IPS-15b (cell line): ENCODE data around the gene MRPL34.

Experiments used
- H3K27me3 ChIP-seq: one replicate; pipeline ENCODE4 v1.6.1; 2013; ENCODE audit warnings: low read length; ENCODE audit not compliant: control insufficient read depth, insufficient read depth
- H3K36me3 ChIP-seq: one replicate; pipeline ENCODE4 v1.6.1; 2013; ENCODE audit warnings: low read length; ENCODE audit not compliant: control insufficient read depth, insufficient read depth
- H3K4me1 ChIP-seq: one replicate; pipeline ENCODE4 v1.6.1; 2013; ENCODE audit warnings: mild to moderate bottlenecking, low read length; ENCODE audit not compliant: control insufficient read depth, insufficient read depth
- H3K4me3 ChIP-seq: one replicate; pipeline ENCODE4 v1.5.1; 2013; ENCODE audit warnings: low read depth, low read length
- H3K9ac ChIP-seq: one replicate; pipeline ENCODE4 v1.6.1; 2013; ENCODE audit warnings: low read depth, mild to moderate bottlenecking, low read length
- H3K9me3 ChIP-seq: one replicate; pipeline ENCODE4 v1.6.1; 2013; ENCODE audit warnings: mild to moderate bottlenecking, low read length; ENCODE audit not compliant: control insufficient read depth, insufficient read depth

The MRPL34 gene

DNA sequence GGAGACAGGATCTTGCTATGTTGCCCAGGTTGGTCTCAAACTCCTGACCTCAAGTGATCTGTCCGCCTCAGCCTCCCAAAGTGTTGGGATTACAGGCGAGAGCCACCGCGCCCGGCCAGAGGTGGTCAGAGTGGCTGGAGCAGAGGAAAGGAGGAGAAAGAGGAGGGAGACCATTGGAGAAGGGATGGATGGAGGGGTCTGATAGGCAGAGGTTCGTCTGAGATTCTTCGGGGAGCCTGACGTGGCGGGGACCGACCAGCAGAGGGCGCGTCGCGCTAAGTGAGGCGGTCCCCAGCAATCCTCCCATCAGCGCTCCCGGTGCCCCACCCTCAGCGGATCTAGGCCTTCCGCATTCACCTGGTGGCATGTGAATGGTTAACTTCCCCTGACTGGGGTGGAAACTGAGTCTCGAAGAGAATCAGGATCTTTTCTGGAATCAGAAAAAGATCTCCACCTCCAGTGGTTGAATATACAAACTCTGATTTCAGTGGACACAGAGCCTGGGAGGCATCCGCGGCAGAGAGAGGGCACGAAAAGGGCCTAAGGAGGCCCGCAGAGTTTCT, 40.5 kb downstream of the MRPL34 start:
- H3K9ac ChIP-seq = no peak overlapping the region
- peaks cover 7% of the 10 kb centered on the region for H3K4me1 ChIP-seq
- peaks cover 7% of the 10 kb centered on the region for H3K36me3 ChIP-seq
- H3K9me3 ChIP-seq = no peaks in the 10 kb centered on the region
- H3K27me3 ChIP-seq = no peaks in the 10 kb centered on the region
- H3K4me3 ChIP-seq = no peak overlapping the region

DNA sequence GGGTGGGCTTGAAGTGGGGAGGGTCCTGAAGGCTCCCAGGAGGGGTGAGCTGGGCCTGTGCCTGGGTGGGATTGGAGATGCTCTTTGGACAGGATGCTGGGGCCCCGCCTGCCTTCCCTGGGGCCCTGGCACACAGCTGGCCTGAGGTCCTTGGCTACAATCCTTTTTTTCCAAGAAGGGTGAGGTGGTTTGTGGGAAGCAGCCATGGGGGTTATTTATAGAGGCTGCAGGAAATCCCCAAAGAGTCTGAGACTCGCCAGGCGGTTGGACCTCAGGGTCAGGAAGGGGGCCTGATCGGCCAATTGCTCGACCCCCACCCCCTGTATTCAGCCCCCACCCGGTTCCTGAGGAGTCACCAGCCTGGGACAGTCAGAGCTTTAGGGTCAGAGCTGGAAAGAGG, 41.7 kb downstream of the MRPL34 start:
- Histone ChIP-seq H3K4me1 (peaks cover 7% of the 10 kb centered on the region), H3K27me3 (no peaks in the 10 kb centered on the region), H3K4me3 (no peak overlapping the region), H3K36me3 (peaks cover 2% of the 10 kb centered on the region), H3K9me3 (no peaks in the 10 kb centered on the region), H3K9ac (no peak overlapping the region)

DNA sequence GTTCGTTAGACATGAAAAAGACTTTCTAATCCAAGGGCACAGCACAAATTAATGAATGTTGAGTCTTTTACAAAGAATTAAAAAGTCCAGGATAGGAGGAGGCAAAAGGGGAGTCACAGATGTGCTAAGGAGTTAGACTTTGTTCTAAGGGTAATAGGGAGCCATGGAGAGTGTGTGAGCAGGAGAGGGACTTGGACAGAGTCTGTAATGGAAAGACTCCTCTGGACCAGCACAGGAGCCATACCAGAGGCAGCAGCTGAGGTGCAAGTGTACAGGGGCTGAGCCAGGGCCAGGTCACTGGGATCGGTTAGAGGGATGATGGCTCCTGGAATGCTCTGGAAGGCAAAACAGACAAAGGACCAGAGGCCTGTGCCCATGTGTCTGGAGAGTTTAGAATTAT, 42.2 kb downstream of the MRPL34 start:
- no peaks in the 10 kb centered on the region for H3K9me3 ChIP-seq
- no peak overlapping the region for H3K4me3 ChIP-seq
- H3K9ac ChIP-seq = no peak overlapping the region
- H3K4me1 ChIP-seq = peaks cover 7% of the 10 kb centered on the region
- H3K27me3 ChIP-seq = no peaks in the 10 kb centered on the region
- peaks cover 2% of the 10 kb centered on the region for H3K36me3 ChIP-seq

DNA sequence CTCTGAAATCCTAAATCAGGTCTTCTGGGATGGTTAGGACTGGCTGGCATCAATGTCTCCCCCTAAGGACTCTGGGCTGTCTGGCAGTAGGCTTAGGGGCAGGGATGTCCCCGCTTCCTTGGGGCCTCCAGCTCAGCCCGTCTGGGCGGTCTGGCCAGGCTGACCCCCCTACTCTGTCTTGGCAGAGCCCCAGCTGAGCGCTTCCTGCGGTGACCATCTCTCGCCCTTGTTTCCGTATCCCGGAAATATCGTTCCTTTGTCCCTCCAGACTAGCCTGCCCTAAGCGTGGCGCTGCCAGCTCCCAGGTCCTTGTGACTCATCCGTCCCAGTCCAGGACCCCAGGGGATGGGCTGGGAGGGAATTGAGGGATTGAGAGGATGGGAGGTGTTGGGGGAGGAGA, 43.0 kb downstream of the MRPL34 start:
- H3K36me3 ChIP-seq = no peaks in the 10 kb centered on the region
- peak overlapping the region; percentile 65 for H3K9ac ChIP-seq
- H3K4me1 ChIP-seq = peaks cover 7% of the 10 kb centered on the region
- H3K4me3 ChIP-seq = no peak overlapping the region
- H3K9me3 ChIP-seq = no peaks in the 10 kb centered on the region
- no peaks in the 10 kb centered on the region for H3K27me3 ChIP-seq

DNA sequence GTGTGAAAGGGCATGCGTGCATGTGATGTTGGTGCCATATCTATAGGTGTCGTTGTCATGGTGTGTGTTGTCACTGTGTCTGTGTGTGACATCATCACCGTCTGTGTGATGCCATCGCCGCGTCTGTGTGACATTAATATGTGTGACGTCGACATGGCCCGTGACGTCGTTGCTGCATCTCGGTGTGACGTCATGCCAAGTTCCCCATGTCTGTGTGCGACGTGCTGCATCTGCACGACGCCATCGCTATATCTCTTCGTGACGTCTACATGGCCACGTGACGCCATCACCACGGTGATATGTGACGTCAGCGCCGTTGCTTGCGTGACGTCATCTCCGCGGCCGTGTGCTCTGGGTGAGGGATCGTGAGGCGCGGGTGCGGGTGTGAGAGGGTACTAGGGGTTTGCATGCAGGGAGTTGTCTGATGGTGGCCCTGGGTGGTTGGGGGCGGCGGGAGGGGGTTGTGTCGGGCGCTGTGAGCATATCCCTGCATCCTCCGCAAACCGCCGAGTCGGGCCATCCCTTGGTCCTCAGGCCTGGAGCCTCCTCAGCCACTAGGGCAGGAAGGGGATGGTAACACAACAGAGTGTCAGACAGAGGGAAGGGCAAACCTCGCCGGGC, 46.3 kb downstream of the MRPL34 start:
- no peak overlapping the region for H3K9ac ChIP-seq
- H3K9me3 ChIP-seq = no peaks in the 10 kb centered on the region
- no peaks in the 10 kb centered on the region for H3K36me3 ChIP-seq
- no peaks in the 10 kb centered on the region for H3K27me3 ChIP-seq
- H3K4me3 ChIP-seq = no peak overlapping the region
- H3K4me1 ChIP-seq = peaks cover 5% of the 10 kb centered on the region

DNA sequence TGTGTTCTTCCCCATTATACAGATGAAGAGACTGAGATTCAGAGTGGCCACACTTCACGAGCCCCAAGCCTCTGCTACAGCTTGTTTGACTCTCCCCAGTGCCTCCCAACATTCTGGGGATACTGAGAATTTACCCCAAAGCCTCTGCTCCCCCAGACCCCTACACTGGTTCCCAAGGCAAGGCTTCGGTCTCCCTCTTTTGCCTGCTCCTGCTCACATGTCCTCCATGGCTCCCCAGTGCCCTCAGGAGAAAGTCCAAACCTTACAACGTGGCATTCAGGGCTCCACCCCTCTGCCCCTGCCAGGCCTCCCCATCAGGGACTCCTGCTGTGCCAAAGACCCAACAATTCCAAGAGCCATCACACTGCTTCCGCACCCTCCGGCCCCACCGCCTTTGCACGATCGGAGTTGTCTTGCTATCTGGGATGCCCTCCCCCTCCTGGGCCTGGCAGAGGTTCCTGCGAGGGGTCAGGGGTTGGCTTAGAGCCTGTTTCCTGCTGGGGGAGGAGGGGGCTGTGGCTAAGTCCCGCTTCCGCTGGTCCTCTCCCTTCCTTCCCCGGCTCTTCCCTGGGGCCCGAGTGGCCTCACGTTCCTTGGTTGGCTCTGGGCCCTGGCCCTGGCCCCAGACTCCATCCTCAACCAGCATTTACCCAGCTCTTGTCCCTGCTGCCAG, 47.1 kb downstream of the MRPL34 start:
- Histone ChIP-seq H3K36me3 (no peaks in the 10 kb centered on the region), H3K9me3 (no peaks in the 10 kb centered on the region), H3K9ac (no peak overlapping the region), H3K4me1 (peaks cover 5% of the 10 kb centered on the region), H3K4me3 (no peak overlapping the region), H3K27me3 (no peaks in the 10 kb centered on the region)

DNA sequence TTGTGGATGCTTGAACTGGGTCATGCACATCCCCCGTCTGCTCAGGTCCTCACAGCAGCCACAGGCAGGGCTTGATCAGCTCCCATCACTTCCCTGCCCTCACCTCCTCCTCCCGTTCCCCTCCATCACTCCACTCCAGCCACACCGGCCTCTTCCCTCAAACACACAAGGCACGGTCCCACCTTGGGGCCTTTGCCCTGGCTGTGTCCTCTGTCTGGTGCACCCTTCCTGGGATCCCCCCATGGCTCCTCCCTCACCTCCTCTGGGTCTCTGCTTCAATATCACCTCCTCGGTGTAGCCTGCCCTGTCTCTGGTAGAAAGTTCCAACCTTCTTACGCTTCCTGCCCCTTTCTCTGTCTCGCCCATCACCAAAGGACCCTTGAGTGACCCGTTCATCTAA, 47.7 kb downstream of the MRPL34 start:
- Histone ChIP-seq H3K4me1 (peaks cover 5% of the 10 kb centered on the region), H3K27me3 (no peaks in the 10 kb centered on the region), H3K9me3 (no peaks in the 10 kb centered on the region), H3K9ac (no peak overlapping the region), H3K4me3 (no peak overlapping the region), H3K36me3 (no peaks in the 10 kb centered on the region)
